ENCODE results near the gene ANKRD29.

DNA sequence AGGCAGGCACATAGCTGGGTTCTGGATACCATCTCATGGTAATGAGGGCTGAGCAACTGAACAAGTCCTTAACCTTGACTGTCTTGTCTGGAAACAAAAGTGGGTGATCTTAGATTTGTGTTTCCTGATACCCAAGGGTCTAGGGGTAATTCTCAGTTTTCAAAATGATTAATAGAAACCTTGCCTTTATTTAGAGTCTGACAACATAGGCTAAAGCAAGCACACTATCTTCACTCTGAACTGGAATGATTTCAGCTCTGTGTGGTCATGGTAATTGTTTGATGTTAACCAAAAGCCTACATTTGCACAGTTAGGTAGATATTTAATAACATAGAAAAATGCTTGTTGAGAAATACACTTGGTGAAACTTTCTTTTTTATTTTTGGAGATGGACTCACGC is 19.8 kb upstream of the ANKRD29 start:
- no peak for TF ChIP-seq EP300 (IDR thresholded peaks at IDR 0.05; ENCODE audit: borderline replicate concordance)
- no peak for TF ChIP-seq RAD21 (IDR thresholded peaks at IDR 0.05; ENCODE audit: low read depth)
- TF ChIP-seq, protein P1, sequence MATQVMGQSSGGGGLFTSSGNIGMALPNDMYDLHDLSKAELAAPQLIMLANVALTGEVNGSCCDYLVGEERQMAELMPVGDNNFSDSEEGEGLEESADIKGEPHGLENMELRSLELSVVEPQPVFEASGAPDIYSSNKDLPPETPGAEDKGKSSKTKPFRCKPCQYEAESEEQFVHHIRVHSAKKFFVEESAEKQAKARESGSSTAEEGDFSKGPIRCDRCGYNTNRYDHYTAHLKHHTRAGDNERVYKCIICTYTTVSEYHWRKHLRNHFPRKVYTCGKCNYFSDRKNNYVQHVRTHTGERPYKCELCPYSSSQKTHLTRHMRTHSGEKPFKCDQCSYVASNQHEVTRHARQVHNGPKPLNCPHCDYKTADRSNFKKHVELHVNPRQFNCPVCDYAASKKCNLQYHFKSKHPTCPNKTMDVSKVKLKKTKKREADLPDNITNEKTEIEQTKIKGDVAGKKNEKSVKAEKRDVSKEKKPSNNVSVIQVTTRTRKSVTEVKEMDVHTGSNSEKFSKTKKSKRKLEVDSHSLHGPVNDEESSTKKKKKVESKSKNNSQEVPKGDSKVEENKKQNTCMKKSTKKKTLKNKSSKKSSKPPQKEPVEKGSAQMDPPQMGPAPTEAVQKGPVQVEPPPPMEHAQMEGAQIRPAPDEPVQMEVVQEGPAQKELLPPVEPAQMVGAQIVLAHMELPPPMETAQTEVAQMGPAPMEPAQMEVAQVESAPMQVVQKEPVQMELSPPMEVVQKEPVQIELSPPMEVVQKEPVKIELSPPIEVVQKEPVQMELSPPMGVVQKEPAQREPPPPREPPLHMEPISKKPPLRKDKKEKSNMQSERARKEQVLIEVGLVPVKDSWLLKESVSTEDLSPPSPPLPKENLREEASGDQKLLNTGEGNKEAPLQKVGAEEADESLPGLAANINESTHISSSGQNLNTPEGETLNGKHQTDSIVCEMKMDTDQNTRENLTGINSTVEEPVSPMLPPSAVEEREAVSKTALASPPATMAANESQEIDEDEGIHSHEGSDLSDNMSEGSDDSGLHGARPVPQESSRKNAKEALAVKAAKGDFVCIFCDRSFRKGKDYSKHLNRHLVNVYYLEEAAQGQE (IDR thresholded peaks at IDR 0.05; ENCODE audit: low read depth) = no peak
- no peak for TF ChIP-seq YY1 (IDR thresholded peaks at IDR 0.05; ENCODE audit: low read depth)
- TF ChIP-seq TAF1 (IDR thresholded peaks at IDR 0.05; ENCODE audit: low read depth) = no peak
- TF ChIP-seq, protein P2, sequence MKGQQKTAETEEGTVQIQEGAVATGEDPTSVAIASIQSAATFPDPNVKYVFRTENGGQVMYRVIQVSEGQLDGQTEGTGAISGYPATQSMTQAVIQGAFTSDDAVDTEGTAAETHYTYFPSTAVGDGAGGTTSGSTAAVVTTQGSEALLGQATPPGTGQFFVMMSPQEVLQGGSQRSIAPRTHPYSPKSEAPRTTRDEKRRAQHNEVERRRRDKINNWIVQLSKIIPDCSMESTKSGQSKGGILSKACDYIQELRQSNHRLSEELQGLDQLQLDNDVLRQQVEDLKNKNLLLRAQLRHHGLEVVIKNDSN (IDR thresholded peaks at IDR 0.05) = no peak
- TF ChIP-seq CEBPB (IDR thresholded peaks at IDR 0.05) = no peak
- no peak for TF ChIP-seq EGR1 (IDR thresholded peaks at IDR 0.05)
